ENCODE measurements around the gene ARHGAP8.

GRCh38 chr22:44894782-44895181 is 142.4 kb downstream of the ARHGAP8 start:
- TF ChIP-seq REST (IDR thresholded peaks at IDR 0.05; ENCODE audit: insufficient replicate concordance, low read depth) (no peak), POLR2AphosphoS5 (IDR thresholded peaks at IDR 0.05; ENCODE audit: low read depth) (no peak)
- TF ChIP-seq, protein P1, sequence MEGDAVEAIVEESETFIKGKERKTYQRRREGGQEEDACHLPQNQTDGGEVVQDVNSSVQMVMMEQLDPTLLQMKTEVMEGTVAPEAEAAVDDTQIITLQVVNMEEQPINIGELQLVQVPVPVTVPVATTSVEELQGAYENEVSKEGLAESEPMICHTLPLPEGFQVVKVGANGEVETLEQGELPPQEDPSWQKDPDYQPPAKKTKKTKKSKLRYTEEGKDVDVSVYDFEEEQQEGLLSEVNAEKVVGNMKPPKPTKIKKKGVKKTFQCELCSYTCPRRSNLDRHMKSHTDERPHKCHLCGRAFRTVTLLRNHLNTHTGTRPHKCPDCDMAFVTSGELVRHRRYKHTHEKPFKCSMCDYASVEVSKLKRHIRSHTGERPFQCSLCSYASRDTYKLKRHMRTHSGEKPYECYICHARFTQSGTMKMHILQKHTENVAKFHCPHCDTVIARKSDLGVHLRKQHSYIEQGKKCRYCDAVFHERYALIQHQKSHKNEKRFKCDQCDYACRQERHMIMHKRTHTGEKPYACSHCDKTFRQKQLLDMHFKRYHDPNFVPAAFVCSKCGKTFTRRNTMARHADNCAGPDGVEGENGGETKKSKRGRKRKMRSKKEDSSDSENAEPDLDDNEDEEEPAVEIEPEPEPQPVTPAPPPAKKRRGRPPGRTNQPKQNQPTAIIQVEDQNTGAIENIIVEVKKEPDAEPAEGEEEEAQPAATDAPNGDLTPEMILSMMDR (IDR thresholded peaks at IDR 0.05; ENCODE audit: insufficient read depth, low read length) = no peak

All from HL-60 (cell line).